GM18526 (cell line): ENCODE results near the gene ZNRF3.

ENCODE experiments used
- POLR2A ChIP-seq: IDR thresholded peaks from 3 replicates; pipeline ENCODE4 v1.6.1; 2011; ENCODE audit not compliant: insufficient read length; ENCODE audit errors: extremely low read depth

The ZNRF3 gene

GRCh38 chr22:28917747-28918549 is 34.6 kb downstream of the ZNRF3 start:
- TF ChIP-seq POLR2A = no peak

GRCh38 chr22:28918550-28919271 is 35.3 kb downstream of the ZNRF3 start:
- TF ChIP-seq POLR2A = no peak

GRCh38 chr22:28920757-28921584 is 37.6 kb downstream of the ZNRF3 start:
- no peak for TF ChIP-seq POLR2A

- TF ChIP-seq POLR2A = no peak
These were observed 38.2 kb downstream of the ZNRF3 start for GRCh38 chr22:28921585-28921879.

GRCh38 chr22:28922540-28923244 is 39.3 kb downstream of the ZNRF3 start:
- no peak for TF ChIP-seq POLR2A

GRCh38 chr22:28923826-28924732 is 40.7 kb downstream of the ZNRF3 start:
- TF ChIP-seq POLR2A = no peak

GRCh38 chr22:28925916-28926315 is 42.5 kb downstream of the ZNRF3 start:
- TF ChIP-seq POLR2A = no peak

- TF ChIP-seq POLR2A = no peak
These were observed 44.3 kb downstream of the ZNRF3 start for GRCh38 chr22:28927630-28928029.

GRCh38 chr22:28929197-28929596 is 45.8 kb downstream of the ZNRF3 start:
- TF ChIP-seq POLR2A = no peak

GRCh38 chr22:28930357-28931007 is 47.1 kb downstream of the ZNRF3 start:
- TF ChIP-seq POLR2A = no peak

- no peak for TF ChIP-seq POLR2A
These were observed 48.6 kb downstream of the ZNRF3 start for GRCh38 chr22:28931844-28932567.

GRCh38 chr22:28933321-28933720 is 49.9 kb downstream of the ZNRF3 start:
- no peak for TF ChIP-seq POLR2A

- no peak for TF ChIP-seq POLR2A
These were observed 50.7 kb downstream of the ZNRF3 start for GRCh38 chr22:28934026-28934425.
